GM21423 (cell line): ENCODE measurements around the gene TMEM9.

ENCODE experiments used
- ATAC-seq: cut with Tn5 transposase; IDR thresholded peaks from one replicate; pipeline ENCODE4 v1.9.1; 2021; ENCODE audit warnings: mild to moderate bottlenecking, moderate library complexity; ENCODE audit not compliant: unreplicated experiment

TMEM9 gene

GRCh38 chr1:201110616-201111015, 43.7 kb downstream of the TMEM9 start:
- no peak for ATAC-seq

DNA sequence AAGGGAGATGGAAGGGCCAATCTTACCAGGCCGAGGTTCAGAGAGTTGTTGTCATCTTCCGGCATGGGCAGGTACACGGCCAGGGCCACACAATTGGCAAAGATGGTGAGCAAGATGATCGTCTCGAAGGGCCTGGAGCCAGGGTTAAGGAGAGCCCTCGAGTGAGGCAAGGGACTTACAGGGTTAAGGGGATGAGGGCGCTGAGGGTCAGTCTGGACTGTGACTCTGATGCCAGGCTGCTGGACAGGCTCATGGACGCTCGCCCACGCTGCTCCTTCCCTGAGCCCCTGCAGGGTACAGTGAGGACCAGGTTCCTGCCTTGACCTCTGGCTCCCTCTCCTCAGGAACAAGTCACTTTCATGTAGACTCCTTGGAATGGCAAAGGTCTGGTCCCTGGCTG, 44.1 kb downstream of the TMEM9 start:
- ATAC-seq, result no peak

DNA sequence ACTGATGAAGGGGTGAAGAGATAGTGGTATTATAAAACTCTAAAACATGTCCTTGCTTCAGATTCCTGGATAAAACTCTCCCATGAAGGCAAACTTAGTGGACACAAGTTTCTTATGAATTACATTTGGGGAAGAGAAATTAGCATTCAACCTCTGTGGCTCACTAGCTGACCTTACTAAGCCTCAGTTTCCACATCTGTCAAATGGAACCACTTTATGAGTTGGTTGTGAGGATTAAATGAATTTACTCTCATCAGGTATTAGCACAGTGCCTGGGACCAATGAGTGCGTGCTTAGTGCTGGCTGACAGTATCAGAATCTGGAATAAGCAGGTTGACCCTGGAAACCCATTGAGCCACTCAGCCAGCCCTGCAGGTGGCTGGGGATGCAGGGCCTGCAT, 44.6 kb downstream of the TMEM9 start:
- ATAC-seq, result no peak

GRCh38 chr1:201108614-201109013, 45.7 kb downstream of the TMEM9 start:
- no peak for ATAC-seq

GRCh38 chr1:201105688-201106087, 48.6 kb downstream of the TMEM9 start:
- ATAC-seq, result no peak

DNA sequence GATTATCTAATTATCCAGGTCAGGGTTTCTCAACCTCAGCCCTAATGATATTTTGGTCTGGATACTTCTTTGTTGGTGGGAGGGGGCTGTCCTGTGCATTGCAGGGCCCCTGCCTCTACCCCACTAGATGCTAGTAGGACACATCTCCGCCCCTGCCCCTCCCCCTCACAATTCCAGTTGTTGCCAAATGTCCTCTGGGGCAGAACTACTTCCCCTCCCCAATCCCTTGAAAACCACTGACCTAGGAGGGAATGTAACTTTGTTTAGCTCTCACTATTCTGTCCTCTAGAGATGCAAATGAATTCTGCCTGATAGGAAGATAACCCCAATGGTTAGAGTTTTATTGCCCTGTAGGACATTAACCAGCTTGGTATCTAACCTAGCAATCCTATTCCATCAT, 50.1 kb downstream of the TMEM9 start:
- no peak for ATAC-seq

DNA sequence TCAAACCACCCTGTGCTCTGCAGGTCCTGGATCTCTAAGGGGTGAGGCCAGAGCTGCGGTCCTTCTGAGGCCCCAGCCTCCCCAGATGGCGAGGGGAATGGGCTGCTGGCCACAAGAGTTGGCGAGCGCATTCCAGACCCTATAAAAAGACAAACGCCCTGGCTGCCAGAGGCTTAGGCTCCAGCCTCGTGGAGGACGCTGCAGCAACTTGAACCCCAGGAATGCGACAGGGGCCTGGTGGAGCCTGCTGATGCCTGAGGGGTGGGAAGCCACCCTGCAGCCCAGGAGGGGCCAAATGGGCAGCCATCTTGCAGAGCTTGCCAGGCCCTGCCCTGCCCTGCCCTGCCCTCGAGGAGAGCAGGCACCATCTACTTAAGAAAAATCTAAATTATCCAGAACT, 50.6 kb downstream of the TMEM9 start:
- ATAC-seq, result no peak

GRCh38 chr1:201100169-201100930, 53.9 kb downstream of the TMEM9 start:
- no peak for ATAC-seq

GRCh38 chr1:201098992-201099677, 55.1 kb downstream of the TMEM9 start:
- no peak for ATAC-seq

DNA sequence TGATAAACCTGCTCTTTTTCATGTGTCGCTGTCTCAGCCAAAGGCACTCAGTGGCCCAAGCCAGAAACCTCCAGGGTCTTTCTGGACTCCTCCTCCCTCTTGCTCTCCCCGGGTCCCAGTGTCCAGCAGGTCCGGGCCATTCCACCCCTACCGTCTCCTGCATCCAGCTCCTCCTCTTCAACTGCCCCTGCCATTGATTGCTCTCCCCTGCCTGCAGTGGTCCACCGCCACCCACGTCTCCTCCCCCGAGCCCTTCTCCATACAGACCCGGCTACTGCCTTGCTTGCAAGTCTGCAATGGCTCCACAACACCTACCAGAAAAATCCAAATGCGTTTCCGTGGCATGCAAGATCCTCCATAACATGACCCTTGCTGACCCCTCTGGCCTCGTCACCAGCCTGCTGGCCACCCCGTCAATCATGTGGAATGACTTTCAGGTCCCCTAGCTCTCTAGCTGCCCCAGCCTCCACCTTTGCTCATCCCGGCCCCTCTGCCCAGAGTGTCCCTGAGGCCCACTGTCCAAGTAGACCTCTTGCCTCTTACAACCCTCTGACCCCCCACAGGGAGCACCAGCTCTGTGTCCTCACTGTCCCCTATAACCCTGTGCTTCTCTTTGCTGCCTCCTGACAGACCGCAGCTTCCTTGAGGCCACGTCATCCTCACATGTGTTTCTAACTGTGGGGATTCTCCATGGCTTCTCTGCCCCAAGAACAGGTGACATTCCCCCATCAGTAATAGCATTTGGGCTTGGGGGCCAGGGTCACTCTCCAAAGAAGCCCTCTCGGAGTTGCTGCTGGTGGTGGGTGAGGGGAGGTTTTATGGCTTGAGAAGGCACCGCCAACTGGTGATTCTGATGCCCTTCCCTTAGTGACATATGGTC, 57.1 kb downstream of the TMEM9 start:
- ATAC-seq, result no peak

- ATAC-seq, result no peak
These were observed 58.2 kb downstream of the TMEM9 start for GRCh38 chr1:201096041-201096461.

DNA sequence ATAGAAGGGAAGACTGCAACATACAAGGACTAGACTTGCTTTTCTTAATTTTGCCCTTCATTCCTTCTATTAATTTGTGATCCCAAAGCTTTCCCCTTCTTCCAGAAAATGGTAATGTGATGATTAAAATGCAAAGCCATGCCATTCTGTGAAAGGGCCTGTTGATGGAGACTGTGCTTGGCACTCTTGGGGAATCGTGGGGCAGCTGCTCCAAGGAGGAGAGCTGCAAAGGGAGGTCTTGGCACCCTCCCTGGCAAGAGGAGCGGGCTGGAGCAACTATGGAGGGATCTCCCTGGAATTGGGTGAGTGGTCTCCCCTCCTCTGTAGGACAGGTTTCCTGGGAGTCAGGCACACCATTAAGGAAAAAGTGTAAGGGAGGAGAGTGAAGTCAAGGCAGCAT, 58.7 kb downstream of the TMEM9 start:
- no peak for ATAC-seq

DNA sequence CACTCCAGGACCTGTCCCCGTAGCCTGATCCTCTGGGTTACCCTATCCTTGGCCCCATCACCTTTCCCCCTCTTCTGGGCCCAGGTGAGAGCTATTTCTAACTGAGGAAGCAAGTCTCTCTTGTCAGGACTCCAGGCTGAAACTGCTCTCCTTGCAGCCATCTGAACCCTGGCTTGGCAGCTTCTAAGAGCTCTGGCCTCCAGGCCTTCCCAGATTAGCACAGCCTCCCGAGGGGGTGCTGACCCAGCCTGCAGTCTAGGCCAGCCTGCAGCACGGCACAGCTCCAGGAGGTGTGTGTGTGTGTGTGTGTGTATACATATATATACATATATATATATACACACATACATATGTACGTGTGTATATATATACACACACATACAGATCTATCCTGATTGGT, 59.4 kb downstream of the TMEM9 start:
- ATAC-seq, result no peak

DNA sequence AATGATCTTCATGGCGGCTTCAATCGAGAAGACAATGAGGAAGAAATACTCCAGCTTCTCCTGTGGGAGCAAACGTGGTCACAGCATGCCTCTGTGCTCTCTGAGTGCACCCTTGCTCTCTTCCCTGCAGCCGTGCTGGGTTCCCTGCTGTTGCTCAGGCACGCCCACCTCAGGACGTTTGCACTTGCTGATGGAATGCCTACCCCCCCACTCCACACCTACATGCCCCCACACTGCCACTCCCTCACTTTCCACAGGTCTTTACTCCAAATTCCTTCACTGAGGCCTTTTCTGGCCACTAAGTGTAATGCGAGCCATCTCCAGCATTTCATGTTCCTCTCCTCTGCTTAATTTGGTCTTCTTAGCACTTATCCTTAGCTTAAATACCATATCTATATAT, 60.3 kb downstream of the TMEM9 start:
- no peak for ATAC-seq

DNA sequence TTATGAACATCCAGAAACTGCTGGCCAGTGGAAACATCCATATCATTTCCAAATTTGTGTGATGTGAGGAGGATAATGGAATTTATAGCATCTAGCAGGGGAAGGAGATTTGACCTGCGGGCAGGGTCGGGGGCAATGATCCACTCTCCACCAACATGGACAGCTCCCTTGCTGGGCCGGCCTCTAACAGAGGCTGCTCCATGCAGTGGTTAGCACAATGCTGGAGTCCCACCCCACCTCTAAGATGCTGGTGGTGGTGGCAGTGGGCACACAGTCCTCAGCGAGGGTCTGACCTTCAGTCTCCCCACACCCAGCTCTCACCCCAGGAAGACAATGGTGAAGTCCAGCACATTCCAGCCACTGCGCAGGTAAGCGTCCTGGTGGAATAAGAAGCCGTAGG, 60.7 kb downstream of the TMEM9 start:
- no peak for ATAC-seq

- ATAC-seq, result no peak
These were observed 61.5 kb downstream of the TMEM9 start for GRCh38 chr1:201092738-201093137.

GRCh38 chr1:201091256-201091655, 63.0 kb downstream of the TMEM9 start:
- no peak for ATAC-seq

DNA sequence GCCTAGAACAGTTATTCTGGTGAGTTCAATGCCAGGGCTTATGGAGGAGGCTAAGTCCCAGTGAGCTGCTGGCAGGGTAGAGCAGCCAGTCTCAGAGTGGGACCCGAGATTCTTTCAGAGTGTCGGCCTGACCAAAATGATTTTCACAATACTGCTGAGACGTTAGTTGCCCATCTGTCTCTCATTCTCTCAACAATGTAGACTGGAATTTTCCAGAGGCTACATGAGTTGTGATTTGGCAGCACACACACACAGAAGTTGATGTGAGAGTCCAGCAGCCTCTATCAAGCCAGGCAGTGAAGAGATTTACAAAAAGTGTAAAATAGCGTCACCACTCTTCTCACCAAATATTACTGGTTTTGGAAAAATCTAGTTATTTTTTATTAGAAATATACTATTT, 63.7 kb downstream of the TMEM9 start:
- ATAC-seq, result no peak

- ATAC-seq, result no peak
These were observed 64.7 kb downstream of the TMEM9 start for GRCh38 chr1:201089596-201089995.

- ATAC-seq, result no peak
These were observed 65.3 kb downstream of the TMEM9 start for GRCh38 chr1:201088901-201089525.

DNA sequence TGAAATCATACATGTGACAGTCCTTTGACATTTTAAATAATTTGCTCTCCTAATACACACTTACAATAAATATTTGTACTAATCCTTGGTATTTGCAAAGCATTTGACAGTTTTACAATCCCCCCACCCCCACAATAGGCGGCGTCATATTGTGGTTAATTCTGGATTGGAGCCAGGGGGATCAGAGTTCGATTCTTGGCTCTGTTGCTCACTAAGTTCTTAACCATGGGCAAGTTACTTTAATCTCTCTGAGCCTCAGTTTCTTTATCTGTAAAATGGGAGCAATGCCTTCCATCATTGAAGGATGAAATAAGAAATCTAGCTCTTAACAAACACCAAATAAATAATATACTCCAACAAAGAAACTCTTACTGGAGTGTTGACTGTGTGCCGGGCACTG, 65.9 kb downstream of the TMEM9 start:
- ATAC-seq, result no peak
